IMR-90 (cell line): ENCODE measurements around the gene VEPH1. TPM values are rescaled to one million over a fixed set of nuclear protein-coding genes. Genes with fewer than 3 reads are reported as not detected.
A peak's percentile ranks its signal among the peaks of the same experiment; 100 is the strongest.

Experiments used
- ATAC-seq: fragments of 200-7000 bp; cut with Tn5 transposase; 2 replicates; pipeline ENCODE4 v1.9.1; 2020; ENCODE audit warnings: low read depth, mild to moderate bottlenecking, moderate library complexity
- BruUV-seq: library from RNA; stranded (reverse); fragments of 400-500 nt; replicated peaks from 2 replicates; lab custom pipeline; 2021; lab: Mats Ljungman, UMichigan
- CTCF ChIA-PET: fragments of 300-600 bp; formaldehyde crosslinking; extraction: SDS; loops from one replicate; lab custom pipeline; 2021; ENCODE audit warnings: antibody characterized with exemption; lab: Yijun Ruan, JAX
- POLR2A ChIA-PET: fragments of 300-600 bp; sonication (Branson Sonifier 250); formaldehyde crosslinking; loops from one replicate; lab custom pipeline; 2022; ENCODE audit warnings: antibody characterized with exemption; ENCODE audit not compliant: unreplicated experiment; lab: Charles Lee
- DNase-seq: peaks from one replicate; pipeline ENCODE4 v3.0.0; 2013
- H2AFZ ChIP-seq: replicated peaks from 2 replicates; pipeline ENCODE3; 2013; ENCODE audit warnings: low read length, mild to moderate bottlenecking; ENCODE audit not compliant: poor library complexity
- H2AK5ac ChIP-seq: 2 replicates; pipeline ENCODE4 v1.6.1; 2013; ENCODE audit warnings: low read depth, low read length, inconsistent platforms
- H2AK9ac ChIP-seq: replicated peaks from 2 replicates; pipeline ENCODE3; 2013; ENCODE audit warnings: mild to moderate bottlenecking, low read depth, low read length, moderate library complexity; ENCODE audit not compliant: poor library complexity
- H2BK120ac ChIP-seq: 2 replicates; pipeline ENCODE4 v1.6.1; 2013; ENCODE audit warnings: low read depth, low read length, inconsistent platforms
- H2BK15ac ChIP-seq: 3 replicates; pipeline ENCODE4 v1.6.1; 2013; ENCODE audit warnings: low read depth, low read length, inconsistent platforms
- H2BK20ac ChIP-seq: 2 replicates; pipeline ENCODE4 v1.6.1; 2013; ENCODE audit warnings: low read depth, mild to moderate bottlenecking, inconsistent platforms, low read length, moderate library complexity
- H2BK5ac ChIP-seq: 2 replicates; pipeline ENCODE4 v1.6.1; 2013; ENCODE audit warnings: mild to moderate bottlenecking, low read depth, low read length, inconsistent platforms; ENCODE audit not compliant: poor library complexity, severe bottlenecking
- H3K14ac ChIP-seq: replicated peaks from 2 replicates; pipeline ENCODE4 v1.6.1; 2013; ENCODE audit warnings: low read depth, low read length, inconsistent platforms
- H3K18ac ChIP-seq: 2 replicates; pipeline ENCODE4 v1.6.1; 2013; ENCODE audit warnings: low read depth, low read length, control low read depth
- H3K23ac ChIP-seq: 2 replicates; pipeline ENCODE4 v1.6.1; 2013; ENCODE audit warnings: low read depth, low read length, inconsistent platforms
- H3K27ac ChIP-seq: 2 replicates; pipeline ENCODE4 v1.5.1; 2013; ENCODE audit warnings: mild to moderate bottlenecking, control low read depth, low read length; ENCODE audit not compliant: insufficient read depth
- H3K27me3 ChIP-seq: 2 replicates; pipeline ENCODE4 v1.6.1; 2013; ENCODE audit warnings: low read length; ENCODE audit not compliant: control insufficient read depth, insufficient read depth
- H3K36me3 ChIP-seq: 2 replicates; pipeline ENCODE4 v1.6.1; 2013; ENCODE audit warnings: low read length, mixed read lengths; ENCODE audit not compliant: control insufficient read depth, insufficient read depth
- H3K4ac ChIP-seq: 2 replicates; pipeline ENCODE4 v1.6.1; 2013; ENCODE audit warnings: low read depth, low read length, inconsistent platforms
- H3K4me1 ChIP-seq: 2 replicates; pipeline ENCODE4 v1.6.1; 2013; ENCODE audit warnings: low read length, mixed read lengths; ENCODE audit not compliant: control insufficient read depth, insufficient read depth
- H3K4me2 ChIP-seq: 2 replicates; pipeline ENCODE4 v1.6.1; 2013; ENCODE audit warnings: low read depth, mild to moderate bottlenecking, control low read depth, low read length, moderate library complexity
- H3K4me3 ChIP-seq: 2 replicates; pipeline ENCODE4 v1.5.1; 2013; ENCODE audit warnings: low read depth, mild to moderate bottlenecking, control low read depth, low read length, moderate library complexity; ENCODE audit not compliant: insufficient read depth
- H3K56ac ChIP-seq: 2 replicates; pipeline ENCODE4 v1.6.1; 2013; ENCODE audit warnings: low read length, inconsistent platforms; ENCODE audit not compliant: insufficient read depth; ENCODE audit errors: extremely low read depth
- H3K79me1 ChIP-seq, 2 experiments: 2 replicates each; pipeline ENCODE4 v1.6.1; 2013; ENCODE audit warnings: low read length in 2 of 2, inconsistent platforms in 1 of 2, low read depth in 1 of 2
- H3K9ac ChIP-seq: 2 replicates; pipeline ENCODE4 v1.6.1; 2013; ENCODE audit warnings: low read depth, low read length, control low read depth
- H3K9me1 ChIP-seq: 2 replicates; pipeline ENCODE4 v1.6.1; 2013; ENCODE audit warnings: low read length, inconsistent platforms; ENCODE audit not compliant: insufficient read depth
- H3K9me3 ChIP-seq: 2 replicates; pipeline ENCODE4 v1.6.1; 2013; ENCODE audit warnings: low read length; ENCODE audit not compliant: control insufficient read depth, insufficient read depth
- H4K20me1 ChIP-seq: 2 replicates; pipeline ENCODE4 v1.6.1; 2013; ENCODE audit warnings: low read length, inconsistent platforms; ENCODE audit not compliant: insufficient read depth
- H4K5ac ChIP-seq: 2 replicates; pipeline ENCODE4 v1.6.1; 2013; ENCODE audit warnings: mild to moderate bottlenecking, low read depth, low read length, control low read depth
- H4K8ac ChIP-seq, 2 experiments: 2 replicates each; pipeline ENCODE4 v1.6.1; 2013; ENCODE audit warnings: low read depth in 2 of 2, low read length in 2 of 2, control low read depth in 1 of 2, inconsistent platforms in 1 of 2
- H4K91ac ChIP-seq: 2 replicates; pipeline ENCODE4 v1.6.1; 2013; ENCODE audit warnings: low read depth, low read length, inconsistent platforms; ENCODE audit not compliant: insufficient read depth
- FOS ChIP-seq: fragments of 150-350 bp; IDR thresholded peaks from 2 replicates; pipeline ENCODE4 v1.6.1; 2016; ENCODE audit warnings: low read depth, low read length
- MAZ ChIP-seq: IDR thresholded peaks from 2 replicates; pipeline ENCODE4 v1.6.1; 2012; ENCODE audit warnings: low read depth, mild to moderate bottlenecking, low read length, improper control_type of control experiment, moderate library complexity, borderline replicate concordance
- NFE2L2 ChIP-seq: fragments of 150-350 bp; IDR thresholded peaks from 2 replicates; pipeline ENCODE4 v1.6.1; 2016; ENCODE audit warnings: low read depth, mild to moderate bottlenecking, low read length
- SMC3 ChIP-seq: fragments of 150-350 bp; IDR thresholded peaks from 2 replicates; pipeline ENCODE4 v1.6.1; 2016; ENCODE audit warnings: low read depth, mild to moderate bottlenecking, antibody characterized with exemption, low read length, moderate library complexity
- WGBS, 2 experiments: methylation state at CpG; one replicate each; pipeline versions ENCODE4 v1.1.5 to v1.1.7; 2013; ENCODE audit warnings: missing lambda C conversion rate in 2 of 2; ENCODE audit not compliant: insufficient read length in 1 of 2; ENCODE audit errors: extremely low coverage in 2 of 2; 5-methylcytosine and 5-hydroxymethylcytosine counted together
- dilution Hi-C: fragments of 300-500 bp; cut with HindIII; formaldehyde crosslinking; loops from one replicate; pipeline ENCODE4 v1.14.3; 2018; ENCODE audit warnings: low sequenced_read_pairs; ENCODE audit not compliant: unreplicated experiment
- in situ Hi-C: fragments of 300-500 bp; cut with MboI; formaldehyde crosslinking; loops from 3 replicates; pipeline ENCODE4 v1.14.3; 2019; ENCODE audit warnings: low sequenced_read_pairs, inconsistent platforms, mixed read lengths
- intact Hi-C: fragments of 100-400 bp; cut with micrococcal nuclease; formaldehyde crosslinking; loops from 2 replicates; pipeline ENCODE4 v1.10.0; 2022
- polyA plus RNA-seq, 3 experiments: library from polyadenylated mRNA; depleted of rRNA; stranded (reverse); fragments of >200 nt; gene quantifications; 2 replicates each; pipeline ENCODE4 v1.2.3, GENCODE V29; 2012; ENCODE audit warnings: low replicate concordance in 1 of 3
- total RNA-seq: library from RNA; depleted of rRNA; stranded (reverse); fragments of >200 nt; gene quantifications from 2 replicates; pipeline ENCODE4 v1.2.3, GENCODE V29; 2012

Gene VEPH1
- total and polyA plus RNA-seq, 2 of the 4 experiments (the other 2 are of a cell fraction) = 30.5 to 130 TPM

DNA sequence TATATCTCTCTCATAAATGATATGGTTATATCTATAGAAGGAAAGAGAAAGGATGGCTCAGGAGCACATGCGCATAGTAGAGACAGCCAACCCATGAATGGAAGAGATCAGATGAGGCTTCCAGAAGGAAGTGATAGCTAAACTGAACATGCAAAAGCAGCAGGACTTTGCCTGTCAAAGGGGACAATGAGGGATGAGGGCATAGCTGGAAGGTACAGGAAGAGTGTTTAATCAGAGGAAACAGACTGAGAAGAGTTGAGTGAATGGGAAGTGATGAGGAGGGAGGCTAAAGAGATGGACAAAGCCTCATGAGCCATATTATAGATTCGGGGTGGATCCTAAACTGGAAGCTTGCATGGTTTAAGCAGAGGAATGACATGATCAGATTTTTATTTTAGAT lies 26.5 kb upstream of the VEPH1 start:
- H2BK120ac ChIP-seq = peak overlapping the region; percentile 35
- H3K36me3 ChIP-seq = no peaks in the 10 kb centered on the region
- CTCF ChIA-PET = interaction anchor here (0.6 to 1.4 kb wide), 2 partner anchors 43 to 1122 kb away, joined by 3 to 4 read pairs; no protein-coding TSS in a partner anchor
- H2AK5ac ChIP-seq = peak overlapping the region; percentile 48; the same call in 1 of the 2 replicates
- H3K4me2 ChIP-seq = no peak overlapping the region
- peaks cover 17 to 53% of the 10 kb centered on the region in 2 experiments; a peak in 3 of 4 replicates for H3K79me1 ChIP-seq
- no peaks in the 10 kb centered on the region for H4K20me1 ChIP-seq
- H2BK20ac ChIP-seq = peak overlapping the region; percentile 48; the same call in 1 of the 2 replicates
- 0 out of 2 replicates have a peak overlapping the region, but pooled peaks have one; percentile 28 for H3K4ac ChIP-seq
- H2BK15ac ChIP-seq = no peak overlapping the region
- H3K9me1 ChIP-seq = peaks cover 23% of the 10 kb centered on the region
- in situ Hi-C loops (no loop called here), intact Hi-C loops (loop anchor here (5.0 to 10.0 kb wide), 4 partner anchors 258 to 1265 kb away; partner anchors contain the start of gene SHOX2), dilution Hi-C loops (no loop called here)
- peak overlapping the region; percentile 8; the same call in 1 of the 2 replicates for H4K91ac ChIP-seq
- POLR2A ChIA-PET = no interaction called here
- DNase-seq = no peak
- H3K23ac ChIP-seq = peak overlapping the region; percentile 31; the same call in 1 of the 2 replicates
- H2BK5ac ChIP-seq = peak overlapping the region; percentile 77
- H4K5ac ChIP-seq = peak overlapping the region; percentile 20; the same call in 1 of the 2 replicates
- ATAC-seq = no peak
- H3K27me3 ChIP-seq = no peaks in the 10 kb centered on the region
- H3K14ac ChIP-seq = no peak overlapping the region; the same call in 1 of the 2 replicates
- peak overlapping the region in 1 of 2 experiments; percentile 11; a peak in 1 of 4 replicates for H4K8ac ChIP-seq
- H2AK9ac ChIP-seq = no peak overlapping the region
- 100% methylated on average over 2 of the region's 2 CpGs; no CpG with 5 or more reads in 1 of the 2 experiments for WGBS, 2 experiments
- no TSS peak for BruUV-seq
- H3K4me3 ChIP-seq = no peak overlapping the region
- no peak for TF ChIP-seq SMC3
- no peak for TF ChIP-seq FOS
- no peak for TF ChIP-seq NFE2L2
- TF ChIP-seq MAZ = no peak
- peaks cover 34% of the 10 kb centered on the region for H3K4me1 ChIP-seq
- H3K56ac ChIP-seq = no peak overlapping the region
- H3K9ac ChIP-seq = no peak overlapping the region
- no peaks in the 10 kb centered on the region for H3K9me3 ChIP-seq
- peak overlapping the region; percentile 52; the same call in 1 of the 2 replicates for H3K18ac ChIP-seq
- no peak overlapping the region for H2AFZ ChIP-seq
- H3K27ac ChIP-seq = no peak overlapping the region
